Common myeloid progenitor, CD34-positive (primary cell): ENCODE data around the gene PON1.

Experiments used
- CTCF ChIA-PET: fragments of 350-600 bp; sonication (Branson Sonifier 250); formaldehyde crosslinking; loops from one replicate; lab custom pipeline; 2021; ENCODE audit warnings: antibody characterized with exemption; lab: Charles Lee
- POLR2A ChIA-PET: fragments of 350-600 bp; sonication (Branson Sonifier 250); formaldehyde crosslinking; loops from one replicate; lab custom pipeline; 2021; ENCODE audit warnings: antibody characterized with exemption; lab: Charles Lee
- DNase-seq, 3 donors: peaks; one replicate each; pipeline versions ENCODE4 v3.0.0 to v3.0.0-alpha.2; 2013
- H3K27ac ChIP-seq, 2 experiments: 1 replicate in 1 of 2; 2 replicates in 1 of 2; pipeline ENCODE4 v1.7.0; 2013; ENCODE audit warnings: inconsistent platforms in 2 of 2, low read length in 2 of 2, mild to moderate bottlenecking in 2 of 2, low read depth in 1 of 2, moderate library complexity in 1 of 2; ENCODE audit not compliant: severe bottlenecking in 2 of 2, insufficient read depth in 1 of 2, poor library complexity in 1 of 2
- H3K27me3 ChIP-seq, 5 experiments: replicated peaks in 2 of 5; 1 replicate in 3 of 5; 2 replicates in 2 of 5; pipeline versions ENCODE4 v1.6.1 to v1.7.0; 2013; ENCODE audit warnings: low read length in 4 of 5, mild to moderate bottlenecking in 2 of 5, moderate library complexity in 2 of 5, inconsistent platforms in 1 of 5; ENCODE audit not compliant: insufficient read depth in 5 of 5, control insufficient read depth in 4 of 5
- H3K36me3 ChIP-seq, 4 experiments: 1 replicate in 2 of 4; 2 replicates in 2 of 4; pipeline versions ENCODE4 v1.6.1 to v1.7.0; 2013; ENCODE audit warnings: low read length in 3 of 4, control low read depth in 1 of 4, mild to moderate bottlenecking in 1 of 4; ENCODE audit not compliant: control insufficient read depth in 4 of 4, insufficient read depth in 4 of 4
- H3K4me1 ChIP-seq, 4 experiments: 1 replicate in 3 of 4; 2 replicates in 1 of 4; pipeline versions ENCODE4 v1.6.1 to v1.7.1; 2013; ENCODE audit warnings: low read length in 3 of 4, mild to moderate bottlenecking in 3 of 4, control low read depth in 1 of 4, inconsistent platforms in 1 of 4, moderate library complexity in 1 of 4; ENCODE audit not compliant: control insufficient read depth in 4 of 4, insufficient read depth in 4 of 4; ENCODE audit errors: control extremely low read depth in 1 of 4
- H3K4me3 ChIP-seq, 7 experiments: 1 replicate in 4 of 7; 2 replicates in 3 of 7; pipeline versions ENCODE4 v1.5.1 to v1.7.0; 2013; ENCODE audit warnings: mild to moderate bottlenecking in 7 of 7, low read length in 6 of 7, moderate library complexity in 6 of 7, inconsistent platforms in 2 of 7, low read depth in 2 of 7, control low read depth in 1 of 7; ENCODE audit not compliant: insufficient read depth in 4 of 7, control insufficient read depth in 1 of 7; ENCODE audit errors: extremely low read depth in 1 of 7
- H3K9me3 ChIP-seq, 5 experiments: 1 replicate in 4 of 5; 2 replicates in 1 of 5; pipeline versions ENCODE4 v1.6.1 to v1.7.1; 2013; ENCODE audit warnings: low read length in 4 of 5, mild to moderate bottlenecking in 2 of 5, inconsistent platforms in 1 of 5, low read depth in 1 of 5, moderate library complexity in 1 of 5; ENCODE audit not compliant: control insufficient read depth in 4 of 5, insufficient read depth in 2 of 5; ENCODE audit errors: control extremely low read depth in 1 of 5
- WGBS: methylation state at CpG from one replicate; pipeline ENCODE4 v1.1.5; 2013; ENCODE audit not compliant: insufficient coverage; 5-methylcytosine and 5-hydroxymethylcytosine counted together

The PON1 gene

GRCh38 chr7:95327356-95327755 lies 3.0 kb upstream of the PON1 start:
- Histone ChIP-seq H3K4me1 (peaks cover 0 to 12% (median 9%) of the 10 kb centered on the region in 4 experiments), H3K27me3 (no peaks in the 10 kb centered on the region), H3K9me3 (no peaks in the 10 kb centered on the region), H3K27ac (no peak overlapping the region), H3K36me3 (no peaks in the 10 kb centered on the region), H3K4me3 (no peak overlapping the region)
- DNase-seq, result no peak
- WGBS, result 95% methylated on average over 3 of the region's 3 CpGs
- POLR2A ChIA-PET, result no interaction called here
- CTCF ChIA-PET, result no interaction called here

DNA sequence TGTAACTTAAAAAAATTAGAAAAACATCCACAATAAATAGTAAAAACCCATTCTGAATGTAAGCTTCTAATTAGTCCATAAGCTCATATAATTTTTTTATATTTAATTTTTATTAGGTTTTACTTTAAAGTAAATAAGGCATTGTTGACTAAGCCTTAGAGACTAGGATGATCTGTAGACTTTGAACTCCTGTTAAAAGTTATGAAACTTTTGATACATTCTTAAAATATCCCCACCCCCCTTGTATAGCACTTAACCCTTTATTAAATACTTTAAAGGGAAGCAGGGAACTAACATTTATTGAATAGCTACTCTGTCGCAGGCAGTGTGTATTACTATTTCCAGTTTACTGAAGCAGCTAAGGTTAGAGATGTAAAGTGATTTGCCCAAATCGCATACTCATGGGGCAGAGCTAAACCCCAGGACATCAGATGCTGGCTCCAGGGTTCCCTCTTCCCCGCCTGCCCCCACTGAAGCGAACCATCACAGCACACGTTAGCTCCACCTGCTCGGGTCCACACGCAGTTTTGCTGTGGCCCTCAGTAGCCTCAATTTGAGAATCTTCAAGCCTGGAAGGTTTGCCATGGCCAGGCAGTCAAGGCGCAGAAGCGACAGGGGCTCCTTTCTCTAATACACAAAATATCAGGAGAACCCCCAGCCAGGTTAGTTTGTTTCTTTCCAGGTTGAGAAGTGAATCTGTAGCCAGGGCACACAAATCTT lies 762 bp downstream of the PON1 start:
- Histone ChIP-seq H3K27me3 (no peaks in the 10 kb centered on the region), H3K4me3 (no peak overlapping the region), H3K36me3 (no peaks in the 10 kb centered on the region), H3K9me3 (no peaks in the 10 kb centered on the region), H3K4me1 (peaks cover 0 to 7% (median 4%) of the 10 kb centered on the region in 4 experiments), H3K27ac (no peak overlapping the region)
- POLR2A ChIA-PET, result no interaction called here
- CTCF ChIA-PET, result interaction anchor here (1.4 kb wide), 1 partner anchor 73 kb away, joined by 5 read pairs; the partner anchor contains the start of gene PON3
- WGBS, result 98% methylated on average over 7 of the region's 9 CpGs
- no peak for DNase-seq

DNA sequence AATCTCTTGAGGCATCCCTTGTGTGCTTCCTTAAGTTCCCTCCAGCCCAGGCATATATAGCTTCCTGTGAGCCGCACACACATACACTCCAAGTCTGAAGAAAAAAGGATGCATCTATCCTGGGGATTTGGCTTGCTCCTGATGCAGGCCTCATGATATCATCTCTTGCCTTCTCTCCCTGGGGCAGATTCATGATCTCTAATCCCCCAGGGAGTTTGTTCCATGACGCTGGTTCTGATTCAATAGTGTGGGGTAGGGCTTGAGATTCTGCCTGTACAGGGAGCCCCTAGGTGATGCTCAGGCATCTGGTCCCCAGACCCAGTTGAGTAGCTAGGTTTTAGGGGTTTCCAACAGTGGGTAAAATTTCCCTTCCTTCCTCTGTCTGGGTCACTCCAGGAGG lies 1.5 kb downstream of the PON1 start:
- CTCF ChIA-PET, result interaction anchor here (1.4 kb wide), 1 partner anchor 73 kb away, joined by 5 read pairs; the partner anchor contains the start of gene PON3
- no peak overlapping the region for H3K27ac ChIP-seq
- WGBS, result no CpG with 5 or more reads among the region's 2 CpGs
- H3K4me3 ChIP-seq, result no peak overlapping the region
- H3K4me1 ChIP-seq, result peaks cover 0 to 11% (median 6%) of the 10 kb centered on the region in 4 experiments
- H3K9me3 ChIP-seq, result no peaks in the 10 kb centered on the region
- POLR2A ChIA-PET, result no interaction called here
- H3K27me3 ChIP-seq, result no peaks in the 10 kb centered on the region
- no peaks in the 10 kb centered on the region for H3K36me3 ChIP-seq
- no peak for DNase-seq

DNA sequence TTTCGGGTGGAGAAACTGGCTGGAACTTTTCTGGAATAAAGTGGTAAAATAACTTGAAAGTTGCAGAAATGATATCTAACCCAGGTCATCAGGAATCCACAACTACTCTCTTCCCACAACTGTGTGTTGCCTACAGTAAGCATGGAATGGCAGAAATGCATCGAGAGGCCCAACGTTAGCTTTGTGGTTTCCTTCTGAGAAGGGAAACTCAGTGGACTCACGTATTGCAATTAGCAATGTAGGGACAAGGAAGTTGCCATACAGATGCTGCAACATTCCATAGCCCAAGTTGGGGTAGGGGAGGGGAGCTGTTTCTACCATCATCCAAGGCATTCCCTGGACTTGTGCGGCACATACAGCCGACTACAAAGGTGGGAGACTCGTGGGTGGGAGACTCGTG lies 1.9 kb downstream of the PON1 start:
- DNase-seq, result peak in 1 of 3 donors; percentile 3

DNA sequence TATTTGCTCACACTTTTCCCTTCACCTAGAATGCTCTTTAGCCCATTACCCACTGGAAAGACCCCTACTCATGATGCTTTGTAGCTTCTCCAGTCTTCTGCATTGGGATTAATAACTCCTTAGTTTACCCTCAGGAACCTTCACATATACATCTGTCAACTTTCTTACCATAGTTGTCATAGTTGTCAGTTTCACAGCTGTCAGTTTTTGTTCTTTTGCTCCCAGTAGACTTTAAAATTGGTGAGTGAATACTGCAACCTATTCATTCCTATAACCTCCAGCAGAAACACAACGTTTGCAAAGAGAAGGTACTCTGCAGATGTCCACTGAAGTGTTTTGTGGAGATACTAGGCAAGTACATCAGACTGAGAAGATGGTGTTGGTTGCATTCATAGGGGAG lies 2.6 kb downstream of the PON1 start:
- no peak overlapping the region for H3K27ac ChIP-seq
- no peak overlapping the region for H3K4me3 ChIP-seq
- no CpG with 5 or more reads among the region's 1 CpG for WGBS
- H3K36me3 ChIP-seq, result no peaks in the 10 kb centered on the region
- POLR2A ChIA-PET, result no interaction called here
- no peaks in the 10 kb centered on the region for H3K27me3 ChIP-seq
- DNase-seq, result no peak
- CTCF ChIA-PET, result interaction anchor here (0.7 kb wide), 1 partner anchor 144 kb away, joined by 3 read pairs; no protein-coding TSS in a partner anchor
- H3K9me3 ChIP-seq, result no peaks in the 10 kb centered on the region
- H3K4me1 ChIP-seq, result peaks cover 0 to 11% (median 6%) of the 10 kb centered on the region in 4 experiments

More for the DNA sequence above, 1.9 kb downstream of the PON1 start:
- 61% methylated on average over 7 of the region's 8 CpGs for WGBS
- Histone ChIP-seq H3K9me3 (no peaks in the 10 kb centered on the region), H3K27me3 (no peaks in the 10 kb centered on the region), H3K36me3 (no peaks in the 10 kb centered on the region), H3K4me3 (no peak overlapping the region), H3K27ac (no peak overlapping the region), H3K4me1 (peaks cover 0 to 11% (median 6%) of the 10 kb centered on the region in 4 experiments)
- ChIA-PET POLR2A (no interaction called here), CTCF (no interaction called here)

GRCh38 chr7:95320651-95321050 lies 3.7 kb downstream of the PON1 start:
- POLR2A ChIA-PET, result no interaction called here
- Histone ChIP-seq H3K36me3 (no peaks in the 10 kb centered on the region), H3K9me3 (no peaks in the 10 kb centered on the region), H3K27me3 (no peaks in the 10 kb centered on the region), H3K4me3 (no peak overlapping the region), H3K27ac (no peak overlapping the region), H3K4me1 (peaks cover 0 to 11% (median 6%) of the 10 kb centered on the region in 4 experiments)
- WGBS, result 100% methylated on average over 1 of the region's 1 CpG
- CTCF ChIA-PET, result no interaction called here
- DNase-seq, result no peak

- H3K4me3 ChIP-seq, result no peak overlapping the region
- ChIA-PET POLR2A (interaction anchor here (0.5 kb wide), 1 partner anchor 310 kb away, joined by 3 read pairs; no protein-coding TSS in a partner anchor), CTCF (no interaction called here)
- WGBS, result no CpG with 5 or more reads among the region's 1 CpG
- H3K36me3 ChIP-seq, result no peaks in the 10 kb centered on the region
- peak in 1 of 3 donors; percentile 8 for DNase-seq
- no peaks in the 10 kb centered on the region for H3K9me3 ChIP-seq
- peaks cover 0 to 11% (median 6%) of the 10 kb centered on the region in 4 experiments for H3K4me1 ChIP-seq
- H3K27me3 ChIP-seq, result no peaks in the 10 kb centered on the region
- no peak overlapping the region for H3K27ac ChIP-seq
Measured at GRCh38 chr7:95319570-95319969, 4.8 kb downstream of the PON1 start.
